OCI-LY3 (cell line): Measurements from ENCODE around the gene UGT1A9.
"Not testable (repeated sequence)": the region's sequence is repeated elsewhere in the genome, so short reads cannot be mapped to it uniquely, and the experiment has no call there.

Source experiments
- H2AFZ ChIP-seq: fragments of 200-600, 300-600 bp; shearing (Covaris generic); 2 replicates; pipeline ENCODE4 v1.6.0; 2014; ENCODE audit warnings: antibody characterized with exemption, low read depth, low read length
- H3K27ac ChIP-seq: fragments of 200-600, 300-600 bp; sonication (generic); 2 replicates; pipeline ENCODE4 v1.5.1; 2014; ENCODE audit warnings: mild to moderate bottlenecking, low read length, moderate library complexity, mixed read lengths
- H3K27me3 ChIP-seq: fragments of 200-600, 300-600 bp; sonication (generic); 2 replicates; pipeline ENCODE4 v1.6.1; 2014; ENCODE audit warnings: low read depth, low read length, mixed read lengths
- H3K36me3 ChIP-seq: fragments of 200-600, 300-600 bp; sonication (generic); replicated peaks from 2 replicates; pipeline ENCODE3; 2014; ENCODE audit warnings: low read depth, low read length, mixed read lengths
- H3K4me1 ChIP-seq: fragments of 300-600, 200-600 bp; sonication (generic); 2 replicates; pipeline ENCODE4 v1.6.1; 2014; ENCODE audit warnings: low read length, mixed read lengths
- H3K4me2 ChIP-seq: fragments of 200-600, 300-600 bp; sonication (generic); 2 replicates; pipeline ENCODE4 v1.6.1; 2014; ENCODE audit warnings: low read length, mixed read lengths
- H3K4me3 ChIP-seq: fragments of 300-600, 200-600 bp; sonication (generic); 2 replicates; pipeline ENCODE4 v1.5.1; 2014; ENCODE audit warnings: antibody characterized with exemption, mild to moderate bottlenecking, low read length, moderate library complexity
- H3K79me2 ChIP-seq: fragments of 300-600, 200-600 bp; shearing (Covaris generic); 2 replicates; pipeline ENCODE4 v1.6.1; 2014; ENCODE audit warnings: mild to moderate bottlenecking, low read length, mixed read lengths
- H3K9ac ChIP-seq: fragments of 300-600, 200-600 bp; shearing (Covaris generic); 2 replicates; pipeline ENCODE4 v1.6.0; 2014; ENCODE audit warnings: mild to moderate bottlenecking, low read length, moderate library complexity
- H3K9me3 ChIP-seq: fragments of 200-600, 300-600 bp; shearing (Covaris generic); 2 replicates; pipeline ENCODE4 v1.6.1; 2014; ENCODE audit warnings: low read length, mixed read lengths; ENCODE audit not compliant: insufficient read depth
- H4K20me1 ChIP-seq: fragments of 200-600, 300-600 bp; sonication (generic); 2 replicates; pipeline ENCODE4 v1.6.1; 2016; ENCODE audit warnings: low read length, mixed read lengths; ENCODE audit not compliant: insufficient read depth
- EZH2phosphoT487 ChIP-seq: fragments of 200-600 bp; shearing (Covaris generic); IDR thresholded peaks from 2 replicates; pipeline ENCODE4 v1.6.1; 2018; ENCODE audit warnings: antibody characterized with exemption, mixed run types, low read depth
- TF ChIP-seq, protein P1 (sequence below): fragments of 200-600, 300-600 bp; sonication (generic); IDR thresholded peaks from 2 replicates; pipeline ENCODE4 v1.5.1; 2014; ENCODE audit warnings: antibody characterized with exemption, low read length, low read depth

Gene UGT1A9

DNA sequence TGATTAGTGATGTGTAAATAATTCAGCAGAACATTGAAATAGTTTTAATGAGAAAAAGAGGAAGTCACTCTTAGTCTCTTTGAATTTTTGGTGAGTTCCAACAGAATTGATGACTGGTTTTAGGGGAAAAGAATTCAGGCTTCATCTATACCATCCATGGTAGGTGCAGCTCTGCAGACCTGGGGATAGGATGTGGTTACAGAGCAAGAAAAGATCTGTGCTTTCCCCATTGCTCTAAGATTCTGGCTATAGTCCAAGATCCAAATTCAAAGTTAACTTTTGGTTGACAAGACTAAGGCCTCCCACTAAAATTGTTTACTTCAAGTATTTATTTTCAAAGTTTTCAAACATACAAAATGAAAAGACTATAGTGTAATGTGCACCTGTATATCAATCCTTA lies 31.8 kb upstream of the UGT1A9 start:
- no peak overlapping the region for H3K4me3 ChIP-seq
- no peaks in the 10 kb centered on the region for H3K79me2 ChIP-seq
- no peaks in the 10 kb centered on the region for H4K20me1 ChIP-seq
- H2AFZ ChIP-seq = no peak overlapping the region
- H3K36me3 ChIP-seq = no peaks in the 10 kb centered on the region
- H3K27ac ChIP-seq = no peak overlapping the region
- H3K4me1 ChIP-seq = no peaks in the 10 kb centered on the region
- no peak for TF ChIP-seq EZH2phosphoT487
- TF ChIP-seq, protein P1, sequence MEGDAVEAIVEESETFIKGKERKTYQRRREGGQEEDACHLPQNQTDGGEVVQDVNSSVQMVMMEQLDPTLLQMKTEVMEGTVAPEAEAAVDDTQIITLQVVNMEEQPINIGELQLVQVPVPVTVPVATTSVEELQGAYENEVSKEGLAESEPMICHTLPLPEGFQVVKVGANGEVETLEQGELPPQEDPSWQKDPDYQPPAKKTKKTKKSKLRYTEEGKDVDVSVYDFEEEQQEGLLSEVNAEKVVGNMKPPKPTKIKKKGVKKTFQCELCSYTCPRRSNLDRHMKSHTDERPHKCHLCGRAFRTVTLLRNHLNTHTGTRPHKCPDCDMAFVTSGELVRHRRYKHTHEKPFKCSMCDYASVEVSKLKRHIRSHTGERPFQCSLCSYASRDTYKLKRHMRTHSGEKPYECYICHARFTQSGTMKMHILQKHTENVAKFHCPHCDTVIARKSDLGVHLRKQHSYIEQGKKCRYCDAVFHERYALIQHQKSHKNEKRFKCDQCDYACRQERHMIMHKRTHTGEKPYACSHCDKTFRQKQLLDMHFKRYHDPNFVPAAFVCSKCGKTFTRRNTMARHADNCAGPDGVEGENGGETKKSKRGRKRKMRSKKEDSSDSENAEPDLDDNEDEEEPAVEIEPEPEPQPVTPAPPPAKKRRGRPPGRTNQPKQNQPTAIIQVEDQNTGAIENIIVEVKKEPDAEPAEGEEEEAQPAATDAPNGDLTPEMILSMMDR = no peak
- H3K9ac ChIP-seq = no peak overlapping the region
- H3K9me3 ChIP-seq = no peaks in the 10 kb centered on the region
- H3K4me2 ChIP-seq = no peak overlapping the region
- H3K27me3 ChIP-seq = no peaks in the 10 kb centered on the region

DNA sequence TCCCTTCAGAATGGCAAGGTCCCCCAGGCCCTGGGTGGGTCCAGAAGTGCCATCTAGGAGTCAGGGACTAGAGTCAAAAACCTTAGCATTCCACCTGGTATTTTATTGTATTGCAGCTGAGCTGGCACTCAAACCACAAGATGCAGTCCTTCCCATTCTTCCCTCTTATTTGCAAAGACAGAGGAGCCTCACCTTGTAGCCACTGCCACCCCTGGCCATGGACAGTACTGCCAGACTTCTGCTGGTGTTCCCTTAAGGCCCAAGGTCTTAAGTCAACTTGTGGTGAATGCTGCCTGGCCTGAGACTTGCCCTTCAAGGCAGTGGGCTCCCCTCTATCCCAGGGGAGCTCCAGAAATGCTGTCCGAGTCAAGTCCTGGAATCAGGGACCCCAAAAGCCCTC lies 28.6 kb upstream of the UGT1A9 start:
- TF ChIP-seq, protein P1 = 0 out of 2 replicates have a peak, but pooled peaks have one; percentile 8
- TF ChIP-seq EZH2phosphoT487 = no peak
- no peaks in the 10 kb centered on the region for H4K20me1 ChIP-seq
- no peak overlapping the region for H3K9ac ChIP-seq
- H3K9me3 ChIP-seq = no peaks in the 10 kb centered on the region
- H3K79me2 ChIP-seq = no peaks in the 10 kb centered on the region
- H3K4me2 ChIP-seq = no peak overlapping the region
- no peaks in the 10 kb centered on the region for H3K27me3 ChIP-seq
- no peaks in the 10 kb centered on the region for H3K36me3 ChIP-seq
- no peak overlapping the region for H3K4me3 ChIP-seq
- H2AFZ ChIP-seq = no peak overlapping the region
- H3K4me1 ChIP-seq = no peaks in the 10 kb centered on the region
- no peak overlapping the region for H3K27ac ChIP-seq

DNA sequence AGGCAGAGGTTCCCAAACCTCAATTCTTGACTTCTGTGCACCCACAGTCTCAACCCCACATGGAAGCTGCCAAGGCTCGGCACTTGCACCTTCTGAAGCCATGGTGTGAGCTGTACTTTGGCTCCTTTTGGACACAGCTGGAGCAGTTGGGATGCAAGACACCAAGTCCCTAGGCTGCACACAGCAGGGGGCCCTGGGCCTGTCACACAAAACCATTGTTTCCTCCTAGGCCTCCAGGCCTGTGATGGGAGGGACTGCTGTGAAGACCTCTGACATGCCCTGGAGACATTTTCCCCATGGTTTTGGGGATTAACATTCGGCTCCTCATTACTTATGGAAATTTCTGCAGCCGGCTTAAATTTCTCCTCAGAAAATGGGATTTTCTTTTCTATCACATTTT lies 25.7 kb upstream of the UGT1A9 start:
- not testable (repeated sequence) for H3K4me3 ChIP-seq, H3K4me2 ChIP-seq, H3K9me3 ChIP-seq, H3K79me2 ChIP-seq, H3K27me3 ChIP-seq, H3K36me3 ChIP-seq, H3K27ac ChIP-seq, H3K4me1 ChIP-seq, H3K9ac ChIP-seq, H2AFZ ChIP-seq, H4K20me1 ChIP-seq

DNA sequence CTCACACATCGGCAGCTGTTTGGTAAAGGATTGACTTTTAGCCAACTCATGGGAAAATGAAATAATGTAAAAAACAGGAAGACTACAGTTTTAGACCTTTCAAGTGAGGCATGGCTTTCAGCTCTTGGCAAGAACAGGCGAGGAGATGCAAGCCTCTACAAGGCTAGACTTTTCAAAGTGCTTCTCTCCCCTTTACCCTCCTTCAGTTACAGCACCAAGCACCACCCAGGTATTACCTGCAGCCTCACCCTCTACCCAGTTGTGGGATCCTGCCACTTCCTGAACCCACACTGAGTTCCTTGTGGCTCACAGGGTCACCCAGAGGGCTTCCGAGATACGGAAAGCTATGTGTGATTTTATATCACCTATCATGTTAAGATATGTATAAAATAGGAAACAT lies 20.7 kb upstream of the UGT1A9 start:
- Histone ChIP-seq H3K9me3 (no peaks in the 10 kb centered on the region), H3K4me1 (no peaks in the 10 kb centered on the region), H3K4me2 (no peak overlapping the region), H3K27me3 (no peaks in the 10 kb centered on the region), H3K36me3 (no peaks in the 10 kb centered on the region), H3K27ac (no peak overlapping the region), H4K20me1 (no peaks in the 10 kb centered on the region), H3K9ac (no peak overlapping the region), H3K4me3 (no peak overlapping the region), H2AFZ (no peak overlapping the region), H3K79me2 (no peaks in the 10 kb centered on the region)
- no peak for TF ChIP-seq EZH2phosphoT487
- TF ChIP-seq, protein P1 = no peak

DNA sequence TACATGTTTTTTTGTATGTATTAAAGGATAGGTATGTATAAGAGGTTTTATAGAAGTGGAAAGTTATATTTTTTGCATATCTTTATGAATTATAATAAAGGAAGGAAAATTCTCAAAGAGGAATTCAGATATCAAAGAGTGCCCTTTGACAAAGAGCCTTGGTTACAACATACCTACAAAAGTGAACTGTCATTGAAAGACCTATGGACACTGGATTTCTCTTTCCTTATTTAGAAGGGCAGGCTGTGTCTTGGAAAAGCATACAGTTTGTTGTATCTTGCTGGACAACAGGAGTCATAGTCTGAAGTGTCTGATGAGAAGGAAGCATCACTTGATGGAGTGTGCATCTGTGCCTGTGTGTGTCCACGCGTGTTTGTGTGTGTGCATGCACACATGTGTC lies 20.3 kb upstream of the UGT1A9 start:
- no peaks in the 10 kb centered on the region for H4K20me1 ChIP-seq
- H3K9ac ChIP-seq = no peak overlapping the region
- H3K79me2 ChIP-seq = no peaks in the 10 kb centered on the region
- no peaks in the 10 kb centered on the region for H3K9me3 ChIP-seq
- no peak overlapping the region for H3K27ac ChIP-seq
- H3K36me3 ChIP-seq = no peaks in the 10 kb centered on the region
- H3K27me3 ChIP-seq = no peaks in the 10 kb centered on the region
- H3K4me2 ChIP-seq = no peak overlapping the region
- no peak for TF ChIP-seq EZH2phosphoT487
- TF ChIP-seq, protein P1 = no peak
- H3K4me1 ChIP-seq = no peaks in the 10 kb centered on the region
- no peak overlapping the region for H2AFZ ChIP-seq
- no peak overlapping the region for H3K4me3 ChIP-seq
